Measurements from ENCODE around the gene NUDT12.

Gene NUDT12

GRCh38 chr5:103590221-103590620, 27.6 kb upstream of the NUDT12 start:
- TF ChIP-seq CTCF (IDR thresholded peaks at IDR 0.05), result no peak

GRCh38 chr5:103589776-103590175, 27.2 kb upstream of the NUDT12 start:
- TF ChIP-seq CTCF (IDR thresholded peaks at IDR 0.05), result no peak

GRCh38 chr5:103589357-103589756, 26.8 kb upstream of the NUDT12 start:
- TF ChIP-seq CTCF (IDR thresholded peaks at IDR 0.05), result no peak

DNA sequence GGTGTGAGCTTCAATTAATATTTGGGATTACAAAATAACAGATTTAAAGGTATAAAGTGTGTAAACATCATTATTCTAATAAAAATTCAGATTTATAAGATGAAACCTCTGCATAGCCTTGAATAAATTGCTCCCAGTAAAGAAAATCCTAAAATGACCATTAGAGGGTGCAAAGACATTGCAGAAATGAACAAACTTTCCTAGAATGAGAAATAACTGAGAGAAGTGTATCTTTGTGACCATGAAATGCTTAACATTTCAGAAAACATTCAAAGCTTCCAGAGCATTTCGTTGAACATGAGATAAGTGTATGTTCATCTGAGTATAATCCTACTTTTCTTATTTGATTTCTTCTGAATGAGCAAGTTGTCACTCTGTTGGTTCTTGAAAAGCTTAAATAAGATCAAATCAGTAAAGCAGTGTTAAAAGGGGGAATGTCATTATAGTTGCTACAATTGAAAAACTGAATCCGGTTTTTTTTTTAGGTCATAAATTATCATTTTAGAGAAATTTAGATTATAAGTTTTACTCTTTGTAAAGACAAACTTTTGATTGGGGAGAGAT, 24.7 kb upstream of the NUDT12 start:
- TF ChIP-seq CTCF (IDR thresholded peaks at IDR 0.05), result peak; percentile 73

DNA sequence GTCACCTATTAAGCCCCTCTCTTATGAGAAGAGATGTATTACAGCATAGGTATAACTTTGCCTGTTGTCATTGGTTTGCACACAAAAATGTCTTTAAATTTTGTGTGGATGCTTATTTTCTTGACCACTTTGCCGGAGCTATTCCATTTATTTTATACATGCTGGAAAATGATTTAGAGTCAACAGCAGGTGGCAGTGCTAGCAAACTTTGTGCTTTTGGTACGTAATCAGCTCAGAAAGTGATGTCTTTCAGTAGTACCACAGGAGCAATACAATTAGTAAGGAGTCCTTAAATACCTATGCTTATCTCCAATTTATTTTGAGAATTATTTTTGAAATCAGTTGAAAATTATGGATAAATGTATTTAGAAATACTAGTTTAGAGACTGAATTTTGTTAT, 19.8 kb upstream of the NUDT12 start:
- peak; percentile 70 for TF ChIP-seq CTCF (IDR thresholded peaks at IDR 0.05)

- no peak for TF ChIP-seq CTCF (IDR thresholded peaks at IDR 0.05)
Measured at GRCh38 chr5:103573411-103573810, 10.8 kb upstream of the NUDT12 start.

DNA sequence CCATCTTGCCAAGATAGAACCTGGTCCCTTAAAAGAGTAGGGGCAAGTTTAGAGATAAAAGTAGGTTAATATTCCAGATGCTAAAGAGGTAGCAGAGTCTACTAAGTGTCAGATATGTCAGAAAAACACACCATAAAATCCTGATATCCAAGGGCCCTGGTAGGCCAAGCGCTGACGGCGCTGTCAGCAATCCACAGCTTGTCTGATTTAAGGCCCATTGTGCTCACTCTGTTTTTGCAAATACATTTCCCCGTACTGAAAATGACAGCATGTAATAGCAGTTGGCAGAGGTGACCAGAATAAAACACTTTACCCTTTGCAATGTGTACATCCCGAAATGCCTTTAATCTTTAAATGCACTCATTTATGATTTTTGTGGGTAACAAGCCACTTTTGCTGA, 9.9 kb upstream of the NUDT12 start:
- TF ChIP-seq CTCF (IDR thresholded peaks at IDR 0.05), result no peak

- no peak for TF ChIP-seq CTCF (IDR thresholded peaks at IDR 0.05)
Measured at GRCh38 chr5:103571730-103572129, 9.1 kb upstream of the NUDT12 start.
